ENCODE data around the gene DRGX. TPM values are rescaled to one million over a fixed set of nuclear protein-coding genes. Genes with fewer than 3 reads are reported as not detected.

Gene DRGX
- polyA plus RNA-seq, result not detected in 2 replicates
- not detected in 2 replicates for polyA minus RNA-seq

GRCh38 chr10:49395741-49396665 lies at the start of gene DRGX:
DRGX (minus strand) TSS chr10:49396089; CDS start chr10:49395440, 649 bp downstream.
- peak within 1 kb of the TSS; percentile 54 for H3K4me2 ChIP-seq (ENCODE audit: low read length)

DNA sequence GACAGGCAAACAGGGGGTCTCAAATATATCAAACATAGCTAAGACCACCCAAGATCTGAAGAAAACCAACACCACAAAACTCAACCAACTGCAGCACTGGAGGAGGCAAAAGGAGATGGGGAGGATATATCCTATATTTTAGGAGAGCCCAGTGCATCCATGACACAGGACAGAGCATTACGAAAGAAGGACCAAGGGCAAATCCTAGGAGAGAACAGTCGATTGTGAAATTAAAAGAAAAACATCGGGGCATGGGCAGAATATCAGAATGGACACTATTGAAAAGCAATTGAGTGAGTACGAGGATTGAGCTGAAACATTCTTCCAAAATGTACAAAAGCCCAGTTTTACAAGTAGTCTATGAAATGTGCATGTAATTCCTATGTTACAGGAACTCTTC lies 48.5 kb upstream of the DRGX start:
- Histone ChIP-seq H3K36me3 (ENCODE audit: insufficient read depth, low read length) (no peaks in the 10 kb centered on the region), H3K4me3 (ENCODE audit: low read length) (no peak overlapping the region), H3F3A (ENCODE audit: insufficient read depth, low read length, poor library complexity, severe bottlenecking) (no peaks in the 10 kb centered on the region), H3K79me2 (replicated peaks; ENCODE audit: insufficient read depth, low read length) (no peaks in the 10 kb centered on the region), H3K27ac (ENCODE audit: low read length) (no peak overlapping the region), H3K9me3 (ENCODE audit: low read length) (no peaks in the 10 kb centered on the region), H3K9me2 (ENCODE audit: insufficient read depth, low read length) (no peaks in the 10 kb centered on the region), H3K4me2 (ENCODE audit: low read length) (no peak overlapping the region), H2AFZ (ENCODE audit: low read depth, low read length) (no peak overlapping the region), H3K27me3 (ENCODE audit: insufficient read depth, low read depth, low read length) (no peaks in the 10 kb centered on the region), H4K20me1 (ENCODE audit: insufficient read depth) (no peaks in the 10 kb centered on the region), H3K9ac (ENCODE audit: low read length) (no peak overlapping the region)
- TF ChIP-seq EP300 (conservative IDR thresholded peaks at IDR 0.05; ENCODE audit: poor library complexity, severe bottlenecking), result no peak

More at GRCh38 chr10:49395741-49396665, at the start of gene DRGX:
- peak; percentile 86 for TF ChIP-seq EZH2 (IDR thresholded peaks at IDR 0.05; ENCODE audit: borderline replicate concordance, insufficient read depth, low read length, poor library complexity, severe bottlenecking)
- TF ChIP-seq POLR2AphosphoS5 (IDR thresholded peaks at IDR 0.05), result peak; percentile 12
- TF ChIP-seq MXI1 (conservative IDR thresholded peaks at IDR 0.05; ENCODE audit: poor library complexity, severe bottlenecking), result no peak
- Histone ChIP-seq H3K27ac (ENCODE audit: low read length) (no peak within 1 kb of the TSS), H3K9me3 (ENCODE audit: low read length) (no peaks in the 10 kb centered on the region), H3K36me3 (ENCODE audit: insufficient read depth, low read length) (no peaks in the 10 kb centered on the region), H3K27me3 (ENCODE audit: insufficient read depth, low read depth, low read length) (peaks cover 96% of the 10 kb centered on the region), H3K4me3 (ENCODE audit: low read length) (peak within 1 kb of the TSS; percentile 63), H3K9me2 (ENCODE audit: insufficient read depth, low read length) (no peaks in the 10 kb centered on the region), H3K9ac (ENCODE audit: low read length) (no peak within 1 kb of the TSS), H4K20me1 (ENCODE audit: insufficient read depth) (no peaks in the 10 kb centered on the region), H3F3A (ENCODE audit: insufficient read depth, low read length, poor library complexity, severe bottlenecking) (no peaks in the 10 kb centered on the region), H2AFZ (ENCODE audit: low read depth, low read length) (no peak within 1 kb of the TSS), H3K79me2 (replicated peaks; ENCODE audit: insufficient read depth, low read length) (no peaks in the 10 kb centered on the region)

- Histone ChIP-seq H3K4me3 (ENCODE audit: low read length) (no peak overlapping the region), H2AFZ (ENCODE audit: low read depth, low read length) (no peak overlapping the region), H3K27me3 (ENCODE audit: insufficient read depth, low read depth, low read length) (no peaks in the 10 kb centered on the region), H3K9me2 (ENCODE audit: insufficient read depth, low read length) (no peaks in the 10 kb centered on the region), H3K9ac (ENCODE audit: low read length) (no peak overlapping the region), H3K79me2 (replicated peaks; ENCODE audit: insufficient read depth, low read length) (no peaks in the 10 kb centered on the region), H3K36me3 (ENCODE audit: insufficient read depth, low read length) (no peaks in the 10 kb centered on the region), H3K27ac (ENCODE audit: low read length) (no peak overlapping the region), H3F3A (ENCODE audit: insufficient read depth, low read length, poor library complexity, severe bottlenecking) (no peaks in the 10 kb centered on the region), H3K9me3 (ENCODE audit: low read length) (no peaks in the 10 kb centered on the region), H3K4me2 (ENCODE audit: low read length) (no peak overlapping the region), H4K20me1 (ENCODE audit: insufficient read depth) (no peaks in the 10 kb centered on the region)
- TF ChIP-seq EZH2 (IDR thresholded peaks at IDR 0.05; ENCODE audit: borderline replicate concordance, insufficient read depth, low read length, poor library complexity, severe bottlenecking) (no peak), MXI1 (conservative IDR thresholded peaks at IDR 0.05; ENCODE audit: poor library complexity, severe bottlenecking) (no peak), EP300 (conservative IDR thresholded peaks at IDR 0.05; ENCODE audit: poor library complexity, severe bottlenecking) (no peak), CTCF (IDR thresholded peaks at IDR 0.05; ENCODE audit: poor library complexity, severe bottlenecking) (no peak), SMC3 (conservative IDR thresholded peaks at IDR 0.05; ENCODE audit: poor library complexity) (no peak), TAF1 (IDR thresholded peaks at IDR 0.05; ENCODE audit: low read depth) (no peak), RAD21 (conservative IDR thresholded peaks at IDR 0.05) (no peak), POLR2AphosphoS5 (IDR thresholded peaks at IDR 0.05) (no peak)
- TF ChIP-seq, protein P1, sequence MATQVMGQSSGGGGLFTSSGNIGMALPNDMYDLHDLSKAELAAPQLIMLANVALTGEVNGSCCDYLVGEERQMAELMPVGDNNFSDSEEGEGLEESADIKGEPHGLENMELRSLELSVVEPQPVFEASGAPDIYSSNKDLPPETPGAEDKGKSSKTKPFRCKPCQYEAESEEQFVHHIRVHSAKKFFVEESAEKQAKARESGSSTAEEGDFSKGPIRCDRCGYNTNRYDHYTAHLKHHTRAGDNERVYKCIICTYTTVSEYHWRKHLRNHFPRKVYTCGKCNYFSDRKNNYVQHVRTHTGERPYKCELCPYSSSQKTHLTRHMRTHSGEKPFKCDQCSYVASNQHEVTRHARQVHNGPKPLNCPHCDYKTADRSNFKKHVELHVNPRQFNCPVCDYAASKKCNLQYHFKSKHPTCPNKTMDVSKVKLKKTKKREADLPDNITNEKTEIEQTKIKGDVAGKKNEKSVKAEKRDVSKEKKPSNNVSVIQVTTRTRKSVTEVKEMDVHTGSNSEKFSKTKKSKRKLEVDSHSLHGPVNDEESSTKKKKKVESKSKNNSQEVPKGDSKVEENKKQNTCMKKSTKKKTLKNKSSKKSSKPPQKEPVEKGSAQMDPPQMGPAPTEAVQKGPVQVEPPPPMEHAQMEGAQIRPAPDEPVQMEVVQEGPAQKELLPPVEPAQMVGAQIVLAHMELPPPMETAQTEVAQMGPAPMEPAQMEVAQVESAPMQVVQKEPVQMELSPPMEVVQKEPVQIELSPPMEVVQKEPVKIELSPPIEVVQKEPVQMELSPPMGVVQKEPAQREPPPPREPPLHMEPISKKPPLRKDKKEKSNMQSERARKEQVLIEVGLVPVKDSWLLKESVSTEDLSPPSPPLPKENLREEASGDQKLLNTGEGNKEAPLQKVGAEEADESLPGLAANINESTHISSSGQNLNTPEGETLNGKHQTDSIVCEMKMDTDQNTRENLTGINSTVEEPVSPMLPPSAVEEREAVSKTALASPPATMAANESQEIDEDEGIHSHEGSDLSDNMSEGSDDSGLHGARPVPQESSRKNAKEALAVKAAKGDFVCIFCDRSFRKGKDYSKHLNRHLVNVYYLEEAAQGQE (IDR thresholded peaks at IDR 0.05; ENCODE audit: borderline replicate concordance), result no peak
Measured at GRCh38 chr10:49442863-49443262, 47.0 kb upstream of the DRGX start.
